OCI-M2 (cell line): ENCODE measurements around the gene TAS2R1.
"Not testable (repeated sequence)": the region's sequence is repeated elsewhere in the genome, so short reads cannot be mapped to it uniquely, and the experiment has no call there.

Experiments used
- DNase-seq: peaks from one replicate; lab custom pipeline; 2025; ENCODE audit not compliant: unreplicated experiment; lab: John Stamatoyannopoulos, UW

The TAS2R1 gene

DNA sequence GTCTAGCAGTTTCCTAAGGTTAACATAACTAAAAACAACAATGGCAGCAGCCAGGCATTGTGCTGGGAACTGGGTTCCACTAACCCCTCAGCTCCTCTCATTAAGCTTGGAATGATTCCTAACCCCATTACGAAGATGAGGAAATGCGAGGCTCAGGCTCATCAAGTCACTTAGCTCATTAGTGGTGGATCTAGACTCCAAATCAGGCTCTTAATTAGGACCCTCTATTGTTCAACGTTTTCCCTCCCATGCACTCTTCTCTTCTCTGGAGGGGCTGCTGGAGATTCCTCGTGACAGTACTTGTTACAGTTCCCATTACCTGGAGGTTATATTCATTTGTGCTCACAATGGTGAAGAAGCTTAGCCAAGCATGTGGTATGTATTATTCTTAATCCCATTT lies 6.5 kb downstream of the TAS2R1 start:
- DNase-seq: no peak

DNA sequence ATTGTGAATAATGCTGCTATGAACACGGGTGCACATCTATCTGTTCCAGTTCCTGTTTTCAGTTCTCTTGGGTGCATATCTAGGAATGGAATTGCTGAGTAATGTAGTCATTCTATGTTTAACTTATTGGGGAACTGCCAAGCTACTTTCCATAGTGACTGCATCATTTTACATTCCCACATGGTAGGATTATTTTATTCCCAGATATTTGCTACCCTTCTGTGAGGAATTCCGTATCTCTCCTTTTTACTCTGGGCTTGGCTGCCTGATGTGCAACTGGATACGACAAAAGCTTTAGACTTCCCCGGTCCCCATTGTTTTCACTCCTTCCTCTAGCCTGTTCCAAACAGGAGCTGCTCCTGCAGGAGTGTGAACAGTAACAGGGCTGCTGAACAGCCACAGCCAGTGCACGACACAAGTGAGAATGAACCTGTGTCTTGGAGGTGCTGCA lies 7.2 kb downstream of the TAS2R1 start:
- DNase-seq: no peak

DNA sequence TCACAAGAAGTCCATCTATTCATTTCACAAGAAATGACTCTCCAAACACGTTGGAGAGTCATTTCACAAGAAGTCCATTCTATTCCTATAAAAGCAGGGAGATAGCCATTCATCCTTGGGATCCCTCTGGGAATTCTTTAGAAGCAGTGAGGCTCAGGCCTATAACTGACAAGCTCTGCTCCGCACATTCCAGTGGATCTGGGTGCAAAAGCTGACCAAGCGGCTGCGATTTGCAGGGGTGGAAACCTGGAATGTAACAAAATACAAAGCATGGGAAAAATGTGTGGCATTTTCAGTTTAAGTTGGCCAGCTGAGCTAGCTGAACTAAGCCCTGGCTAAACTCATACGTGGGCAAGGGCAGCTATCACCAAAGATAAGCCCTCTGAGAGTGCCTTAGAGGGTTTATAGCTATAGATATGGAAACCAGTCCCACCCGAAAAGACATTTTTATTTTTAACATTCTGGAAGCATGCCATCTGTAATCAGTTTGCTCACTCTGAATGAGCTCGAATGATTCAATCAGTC lies 8.7 kb downstream of the TAS2R1 start:
- no peak for DNase-seq

GRCh38 chr5:9619331-9620092 lies 10.6 kb downstream of the TAS2R1 start:
- DNase-seq: no peak

DNA sequence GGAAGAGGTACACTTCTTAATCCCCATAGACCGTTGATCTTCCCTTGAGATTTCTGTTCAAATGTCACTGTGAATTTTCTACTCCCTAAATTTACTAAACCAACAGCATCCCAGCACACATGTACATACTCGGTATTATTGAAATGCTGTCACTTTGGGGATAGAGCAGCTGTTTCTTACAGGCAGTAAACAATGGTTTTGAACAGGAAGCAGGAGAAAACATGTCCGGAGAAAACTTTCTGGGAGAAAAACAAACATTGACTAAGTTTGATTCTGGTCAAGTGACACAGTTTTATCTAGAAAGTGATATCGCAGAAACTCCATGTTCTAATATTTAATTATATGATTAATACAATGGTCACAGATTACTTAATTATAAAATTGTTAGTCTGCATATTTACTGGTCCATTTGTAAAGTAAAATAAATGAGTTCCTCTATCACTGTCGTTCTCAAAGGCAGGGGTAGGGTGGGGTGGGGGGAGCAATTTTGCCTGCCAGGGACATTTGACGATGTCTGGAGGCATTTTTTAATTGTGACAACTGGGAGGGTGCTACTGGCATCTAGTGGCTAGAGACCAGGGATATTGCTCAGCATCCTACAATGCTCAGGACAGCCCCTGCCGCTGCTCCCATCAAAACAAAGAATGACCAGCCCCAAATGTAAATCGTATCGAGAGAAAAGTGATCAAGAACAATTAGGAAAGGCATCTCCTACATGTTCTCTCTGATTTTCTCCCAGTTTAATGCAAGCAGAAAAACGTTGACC lies 12.2 kb downstream of the TAS2R1 start:
- no peak for DNase-seq

DNA sequence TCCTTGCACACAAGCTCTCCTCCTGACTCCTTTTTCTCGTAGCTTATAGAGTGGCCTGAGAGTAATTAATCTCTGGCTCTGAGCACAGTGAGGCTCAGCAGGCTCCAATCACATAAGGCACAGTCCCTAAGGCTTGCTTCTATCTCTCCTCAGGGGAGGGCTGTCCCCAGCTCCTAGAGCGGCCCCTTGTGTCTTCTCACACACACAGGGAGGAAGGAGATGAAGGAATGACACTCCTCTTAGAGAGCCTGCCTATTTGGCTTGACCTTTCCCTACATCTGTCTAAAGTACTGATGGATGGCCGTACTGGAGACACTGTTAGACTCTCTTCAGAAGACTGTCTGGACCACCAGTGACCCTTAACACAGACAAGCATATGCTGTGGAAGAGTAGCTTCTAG lies 12.9 kb downstream of the TAS2R1 start:
- no peak for DNase-seq

GRCh38 chr5:9615331-9615730 lies 14.8 kb downstream of the TAS2R1 start:
- no peak for DNase-seq

DNA sequence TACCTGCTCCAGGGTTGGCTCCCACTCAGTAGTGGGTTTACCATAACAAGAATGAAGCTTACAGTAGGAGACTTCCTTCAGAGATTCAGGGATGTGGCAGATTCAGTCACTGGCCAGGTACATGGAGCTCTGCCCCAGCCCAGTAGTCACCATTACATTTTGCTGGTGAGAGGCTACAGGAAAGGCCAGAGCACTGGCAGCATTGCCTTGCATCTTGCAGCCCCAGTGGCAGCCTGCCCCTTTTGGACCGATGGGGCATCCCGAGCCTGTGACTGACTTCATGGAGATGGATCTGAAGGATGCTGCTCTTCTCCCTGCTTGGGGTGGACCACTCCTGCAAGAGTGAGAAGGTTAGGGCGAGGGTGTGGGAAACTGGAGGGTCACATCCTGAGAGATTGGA lies 16.8 kb downstream of the TAS2R1 start:
- no peak for DNase-seq

GRCh38 chr5:9610969-9611368 lies 19.2 kb downstream of the TAS2R1 start:
- DNase-seq: no peak

GRCh38 chr5:9610364-9610763 lies 19.8 kb downstream of the TAS2R1 start:
- no peak for DNase-seq

GRCh38 chr5:9608093-9608492 lies 22.1 kb downstream of the TAS2R1 start:
- no peak for DNase-seq

GRCh38 chr5:9605041-9605838 lies 24.9 kb downstream of the TAS2R1 start:
- DNase-seq: no peak

DNA sequence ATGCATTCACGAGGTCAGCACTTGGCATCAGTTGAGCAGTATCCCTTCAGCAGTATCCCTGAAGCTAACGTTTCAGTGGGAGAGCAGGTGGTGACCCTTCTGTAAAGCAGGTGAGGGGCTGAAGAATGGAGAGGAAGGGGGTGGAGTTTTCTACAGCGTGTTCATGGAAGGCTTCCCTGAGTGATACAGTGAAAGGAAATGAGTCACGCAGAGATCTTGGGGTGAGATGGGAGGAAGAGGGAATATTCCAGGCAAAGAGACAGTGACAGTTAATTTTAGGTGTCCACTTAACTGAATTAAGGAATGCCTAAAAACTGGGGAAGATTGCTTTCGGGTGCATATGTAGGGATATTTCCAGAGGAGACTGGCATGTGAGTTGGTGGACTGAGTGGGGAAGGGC lies 25.7 kb downstream of the TAS2R1 start:
- DNase-seq: no peak

- DNase-seq: no peak
Measured at GRCh38 chr5:9601055-9601739, 29.0 kb downstream of the TAS2R1 start.

DNA sequence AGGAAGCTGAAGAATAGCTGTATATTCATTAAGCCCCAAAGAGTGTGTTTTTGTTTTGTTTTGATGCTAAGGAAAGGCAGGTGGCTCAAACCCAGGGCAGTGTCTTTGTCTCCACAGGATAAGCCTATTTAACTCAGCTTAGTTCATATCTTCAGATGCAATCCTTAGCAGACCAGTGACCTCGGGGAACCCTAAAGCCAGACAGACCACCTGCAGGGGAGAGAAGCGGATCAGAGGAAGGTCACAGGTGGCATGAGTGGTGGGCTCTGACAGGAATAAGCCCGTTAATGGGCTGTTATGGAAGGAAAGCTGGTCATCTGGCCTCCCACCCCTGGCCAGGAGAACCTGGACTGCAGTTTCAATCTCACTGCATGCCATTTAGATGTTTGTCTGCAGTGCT lies 30.8 kb downstream of the TAS2R1 start:
- no peak for DNase-seq

GRCh38 chr5:9598329-9598728 lies 31.8 kb downstream of the TAS2R1 start:
- DNase-seq: not testable (repeated sequence)

DNA sequence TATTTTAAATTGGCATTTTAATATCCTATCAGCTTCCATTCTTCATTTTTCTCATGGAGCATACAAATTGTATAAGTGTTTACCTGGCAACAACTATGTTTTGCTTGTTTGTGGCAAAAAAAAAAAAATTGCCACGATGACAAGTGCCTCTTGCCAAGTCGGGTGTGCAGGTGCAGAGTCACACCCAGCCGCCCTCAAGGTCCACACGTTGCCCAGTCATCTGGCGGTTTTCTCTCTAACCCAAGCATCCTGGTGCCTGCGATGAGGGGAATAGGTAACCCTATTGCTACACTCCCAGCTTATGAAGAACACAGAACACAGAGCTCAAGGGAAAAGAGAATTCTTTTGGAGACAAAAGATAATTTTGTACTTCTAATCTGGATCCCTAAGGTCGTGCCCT lies 32.8 kb downstream of the TAS2R1 start:
- DNase-seq: not testable (repeated sequence)

- no peak for DNase-seq
Measured at GRCh38 chr5:9596824-9597223, 33.3 kb downstream of the TAS2R1 start.

- no peak for DNase-seq
Measured at GRCh38 chr5:9596171-9596780, 33.9 kb downstream of the TAS2R1 start.

DNA sequence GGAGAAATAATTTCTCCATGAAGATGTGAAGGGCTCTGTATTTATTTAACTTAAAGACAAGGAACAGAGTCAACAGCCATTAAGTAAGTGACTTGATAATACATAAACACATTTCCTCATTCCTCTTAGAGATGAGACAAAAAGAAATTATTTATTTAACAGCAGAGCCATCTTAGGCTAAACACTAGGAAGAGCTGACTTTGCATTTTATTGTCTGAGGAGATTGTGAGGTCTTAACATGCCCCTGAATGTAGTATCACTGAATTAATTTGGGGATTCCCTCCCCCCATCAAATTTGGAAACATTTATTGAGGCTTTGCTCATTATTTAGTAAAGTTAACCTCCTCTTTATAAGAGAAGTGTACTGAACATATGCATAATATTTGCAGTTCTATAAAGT lies 35.2 kb downstream of the TAS2R1 start:
- no peak for DNase-seq
